COLO668 (cell line): ENCODE data around the gene EVC.
"Not testable (repeated sequence)": the region's sequence is repeated elsewhere in the genome, so short reads cannot be mapped to it uniquely, and the experiment has no call there.

Experiments
- DNase-seq: peaks from one replicate; lab custom pipeline; 2025; ENCODE audit not compliant: unreplicated experiment; lab: John Stamatoyannopoulos, UW

The EVC gene

DNA sequence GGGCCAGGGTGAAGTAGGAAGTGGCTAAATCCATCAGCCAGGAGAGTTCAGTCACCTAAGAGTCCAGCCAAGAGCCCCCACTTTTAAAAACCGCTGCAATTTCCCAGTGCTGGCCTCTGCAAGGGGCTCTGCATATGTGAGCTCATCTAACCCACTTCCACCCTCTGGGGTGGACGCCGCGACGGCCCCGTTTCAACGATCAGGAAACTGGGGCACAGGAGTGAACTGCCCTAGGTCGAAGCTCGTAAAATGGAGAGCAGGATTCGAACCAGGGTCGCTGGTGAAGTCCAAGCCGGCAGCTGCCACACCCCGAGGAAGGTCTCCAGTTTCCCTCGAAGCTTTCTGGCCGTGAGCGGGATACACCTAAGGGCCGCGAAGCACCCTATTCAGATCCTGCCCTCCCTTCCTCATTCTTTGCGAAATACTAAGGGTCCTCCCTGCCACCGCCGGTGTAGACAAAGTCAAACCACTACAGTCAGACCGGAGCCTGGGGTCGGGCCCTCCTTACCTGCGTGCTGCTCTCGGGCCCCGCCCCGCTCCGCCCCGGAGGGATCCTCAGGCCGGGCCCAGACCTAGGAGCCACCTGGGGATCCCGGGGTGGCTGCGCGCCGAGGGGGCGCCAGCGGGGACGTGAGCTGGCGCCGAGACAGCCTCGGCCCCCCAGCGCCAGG lies 3.1 kb upstream of the EVC start:
- peak; percentile 61 for DNase-seq

DNA sequence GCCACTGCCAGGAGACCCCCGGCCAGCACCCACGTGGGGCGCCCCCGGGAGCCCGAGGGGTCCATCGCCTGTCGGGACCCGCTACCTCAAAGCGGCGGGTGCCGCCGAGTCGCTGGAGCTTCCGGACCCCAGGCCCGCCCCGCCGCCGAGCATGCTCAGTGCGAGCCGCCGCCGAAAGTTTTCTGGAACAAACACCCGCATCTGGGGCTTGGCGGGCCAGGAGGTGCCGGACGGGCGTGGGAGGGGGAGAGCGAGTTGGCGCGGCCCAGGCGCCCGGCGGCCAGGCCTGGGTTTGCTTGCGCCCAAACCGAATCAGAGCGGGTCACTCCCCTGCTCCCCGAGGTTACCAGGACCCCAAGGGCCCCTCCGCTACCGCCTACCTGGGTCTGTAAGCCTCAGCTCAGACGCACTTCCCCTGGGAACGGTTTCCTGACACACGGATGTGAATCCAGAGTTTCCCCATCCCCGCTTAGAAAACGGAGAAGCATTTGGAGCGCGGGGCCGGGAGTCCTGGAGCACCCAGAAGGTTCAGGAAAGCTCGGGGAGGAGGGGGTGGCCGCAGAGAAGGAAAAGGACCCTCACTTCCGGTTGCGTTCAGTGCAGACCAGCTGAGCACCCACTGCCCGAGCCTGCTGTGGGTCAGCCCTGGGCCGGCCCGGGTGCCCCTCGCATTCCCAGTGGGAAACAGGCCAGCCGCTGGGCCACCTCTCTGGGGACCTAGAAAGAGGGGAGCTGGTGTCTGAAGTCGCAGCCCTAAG lies 2.4 kb upstream of the EVC start, which contains the start of gene EVC2:
EVC2 (minus strand) TSS at position 111 of the 758 bp plus-strand sequence; CDS start at position 65, 46 bp downstream.
- peak; percentile 68 for DNase-seq

DNA sequence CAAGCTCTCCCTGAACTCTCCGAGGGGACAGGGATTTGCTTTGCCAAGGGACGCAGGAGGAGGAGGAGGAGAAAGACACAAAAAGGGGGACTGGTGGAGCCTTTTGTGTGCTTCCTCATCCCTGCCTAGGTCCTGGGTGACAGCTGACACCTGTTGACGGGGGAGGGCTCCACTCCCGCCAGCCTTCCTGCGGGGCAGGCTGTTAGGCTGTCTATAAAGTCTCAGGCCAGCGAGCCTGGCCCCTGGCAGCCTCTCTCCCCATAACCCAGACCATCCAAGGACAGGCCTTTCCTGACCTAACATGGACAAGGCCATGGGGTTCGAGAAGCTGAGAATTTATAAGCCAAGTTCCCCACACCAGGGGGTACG lies 1.8 kb upstream of the EVC start:
- peak; percentile 68 for DNase-seq

DNA sequence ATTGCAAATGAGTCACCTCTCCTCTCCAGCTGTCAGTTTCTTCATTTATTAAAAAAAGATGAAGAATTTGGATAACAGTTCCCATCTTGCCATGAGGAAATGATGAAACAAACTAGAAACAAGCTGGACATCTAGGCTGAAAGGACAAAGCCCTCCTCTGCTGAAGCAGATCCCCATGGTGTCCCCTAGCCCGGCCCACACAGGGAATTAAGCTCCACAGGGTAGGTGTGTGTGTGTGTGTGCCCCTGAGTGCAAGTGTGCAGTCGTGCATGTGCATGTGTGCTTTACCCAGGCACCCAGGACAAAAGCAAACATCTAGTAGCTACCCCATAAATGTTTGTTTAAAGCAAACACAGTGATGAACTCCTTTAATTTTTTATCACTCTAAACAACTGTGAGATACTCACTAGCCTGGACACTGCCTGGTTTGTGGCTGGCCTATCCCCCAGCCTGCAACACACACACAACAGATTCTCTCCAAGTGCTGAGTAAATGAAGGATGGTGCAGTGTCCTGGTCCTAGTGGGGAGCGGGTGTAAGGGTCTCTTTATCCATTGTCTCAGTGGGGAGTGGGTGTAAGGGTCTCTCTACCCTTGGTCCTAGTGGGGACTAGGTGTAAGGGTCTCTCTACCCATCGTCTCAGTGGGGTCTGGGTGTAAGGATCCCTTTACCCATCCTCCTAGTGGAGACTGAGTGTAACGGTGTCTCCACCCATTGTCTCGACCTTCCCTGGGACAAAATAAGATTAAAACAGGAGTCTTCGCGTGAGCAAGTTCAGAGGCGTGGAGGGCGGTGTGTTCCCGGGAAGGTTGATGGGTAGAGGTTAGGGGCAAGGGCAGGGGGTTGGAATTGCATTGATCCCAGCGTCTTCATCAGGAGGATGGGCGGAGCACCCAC lies 688 bp upstream of the EVC start:
- DNase-seq, result peak; percentile 54

DNA sequence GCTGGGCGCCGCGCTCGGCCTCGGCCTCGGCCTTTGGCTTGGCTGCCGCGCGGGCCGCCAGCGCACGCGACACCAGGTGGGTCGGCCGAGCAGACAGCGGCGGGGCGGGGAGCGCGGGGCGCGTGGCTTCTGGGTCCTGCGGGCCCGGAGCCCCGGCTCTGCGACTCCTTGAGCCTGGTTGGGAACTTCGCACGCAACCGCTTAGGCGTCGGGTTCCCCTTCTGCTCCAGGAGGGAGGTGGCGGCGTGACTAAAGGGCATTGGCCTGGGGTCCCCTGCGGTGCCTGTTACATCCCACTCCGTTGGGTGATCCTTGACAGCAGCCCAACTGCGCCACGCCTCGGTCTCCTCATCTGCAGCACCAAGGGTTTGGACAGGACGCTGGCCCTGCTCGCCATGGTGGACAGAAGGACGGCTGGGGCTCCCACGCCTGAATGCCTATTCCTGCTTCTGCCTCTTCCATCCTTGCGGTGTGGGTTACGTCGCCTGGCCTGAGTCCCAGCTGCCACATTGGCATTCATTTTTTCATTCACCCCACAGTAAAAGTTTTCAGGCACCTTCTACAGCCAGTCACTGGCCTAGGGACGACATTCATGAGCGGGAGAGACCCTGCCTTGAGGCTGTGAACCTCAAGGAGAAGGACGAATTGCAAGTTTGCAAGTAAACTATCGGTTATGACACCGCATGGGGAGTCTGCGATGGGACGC lies 631 bp downstream of the EVC start:
- no peak for DNase-seq

DNA sequence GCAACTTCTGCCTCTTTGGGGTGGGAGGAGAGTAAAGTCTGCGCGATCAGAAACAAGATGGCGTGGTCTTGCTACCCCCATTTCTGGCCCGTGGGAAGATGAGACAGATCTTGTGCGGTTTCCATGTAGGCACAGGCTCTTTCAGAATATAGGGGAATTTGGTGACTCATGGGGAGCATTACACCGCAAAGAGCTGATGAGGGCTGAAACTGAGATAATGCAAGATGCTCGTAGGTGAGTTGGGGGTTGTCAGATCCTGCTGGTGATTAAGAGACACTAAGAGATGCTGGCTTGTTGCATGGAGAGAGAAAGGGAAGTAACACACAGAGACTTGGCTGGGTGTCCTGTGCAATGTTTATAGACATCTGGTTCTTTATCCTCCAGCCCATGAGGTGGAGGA lies 1.5 kb downstream of the EVC start:
- no peak for DNase-seq

DNA sequence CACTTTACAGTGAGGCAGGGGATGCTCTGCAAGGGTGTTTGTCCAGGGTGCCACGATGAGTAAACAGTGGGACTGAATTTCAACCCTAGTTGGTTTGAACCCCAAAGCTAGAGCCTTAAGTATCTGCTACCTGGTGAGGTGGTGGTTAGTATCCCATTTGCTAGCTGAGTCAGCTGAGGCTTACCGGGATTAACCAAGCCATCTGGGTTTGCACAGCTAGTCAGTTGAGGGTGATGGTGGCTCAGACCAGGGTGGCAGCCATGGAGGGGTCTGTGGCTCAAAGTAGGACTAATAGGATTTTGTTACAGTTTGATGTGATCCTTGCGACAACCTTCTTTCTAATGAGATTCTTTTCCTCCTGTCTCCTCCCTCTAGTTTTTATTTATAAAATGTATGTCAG lies 1.9 kb downstream of the EVC start:
- no peak for DNase-seq

DNA sequence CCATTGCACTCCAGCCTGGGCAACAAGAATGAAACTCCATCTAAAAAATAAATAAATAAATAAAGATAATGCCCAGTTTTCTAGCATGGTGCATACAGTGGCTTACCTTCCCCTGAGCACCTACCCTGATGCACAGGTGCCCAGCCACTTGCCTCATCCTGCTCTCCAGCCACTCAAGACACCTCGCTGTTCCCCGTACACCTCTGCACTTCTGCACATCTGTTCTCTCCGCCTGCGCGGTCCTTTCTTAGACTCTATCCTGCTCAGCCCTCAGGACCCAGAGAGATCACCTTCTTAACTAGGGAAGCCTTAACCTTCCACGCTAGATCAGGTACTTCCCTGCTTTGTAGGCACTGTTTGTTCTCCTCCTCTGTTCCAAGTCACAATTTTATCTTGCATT lies 2.9 kb downstream of the EVC start:
- DNase-seq, result no peak

DNA sequence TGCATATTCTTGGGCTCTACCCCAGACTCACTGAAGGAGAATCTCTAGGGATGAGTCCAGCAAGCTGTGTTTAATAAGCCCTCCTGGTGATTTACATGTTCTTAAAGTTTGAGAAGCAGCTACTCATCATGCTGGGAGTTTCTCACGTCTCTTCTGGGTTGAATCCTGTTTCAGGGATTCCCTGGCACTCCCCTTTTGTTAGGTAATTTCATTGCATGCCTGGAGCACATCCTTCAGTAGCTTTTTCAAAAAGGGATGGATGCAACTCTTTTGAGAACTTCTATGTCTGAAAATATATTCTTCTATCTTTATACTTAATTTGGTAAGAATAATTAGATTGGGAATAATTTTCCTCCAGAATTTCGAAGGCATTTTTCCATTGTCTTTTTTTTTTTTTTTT lies 4.4 kb downstream of the EVC start:
- no peak for DNase-seq

DNA sequence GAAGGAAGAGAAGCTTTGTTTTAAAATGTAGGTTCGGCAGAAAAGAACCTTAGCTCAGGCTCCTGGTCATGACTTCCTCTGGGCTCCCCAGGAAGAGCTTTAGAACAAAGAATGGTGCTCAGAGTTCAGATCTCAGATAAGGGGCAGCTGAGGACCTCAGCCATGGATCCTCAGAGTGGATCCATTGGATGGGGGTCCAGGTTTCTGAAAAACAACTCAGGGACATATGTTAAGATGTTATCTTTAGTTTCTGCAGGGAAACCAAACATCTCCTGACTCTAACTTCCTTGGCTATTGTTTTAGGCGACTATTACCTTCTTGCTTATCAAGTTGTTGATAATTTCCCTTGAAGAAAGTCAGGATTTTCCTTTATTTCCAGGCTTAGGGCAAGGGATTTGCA lies 5.4 kb downstream of the EVC start:
- no peak for DNase-seq

DNA sequence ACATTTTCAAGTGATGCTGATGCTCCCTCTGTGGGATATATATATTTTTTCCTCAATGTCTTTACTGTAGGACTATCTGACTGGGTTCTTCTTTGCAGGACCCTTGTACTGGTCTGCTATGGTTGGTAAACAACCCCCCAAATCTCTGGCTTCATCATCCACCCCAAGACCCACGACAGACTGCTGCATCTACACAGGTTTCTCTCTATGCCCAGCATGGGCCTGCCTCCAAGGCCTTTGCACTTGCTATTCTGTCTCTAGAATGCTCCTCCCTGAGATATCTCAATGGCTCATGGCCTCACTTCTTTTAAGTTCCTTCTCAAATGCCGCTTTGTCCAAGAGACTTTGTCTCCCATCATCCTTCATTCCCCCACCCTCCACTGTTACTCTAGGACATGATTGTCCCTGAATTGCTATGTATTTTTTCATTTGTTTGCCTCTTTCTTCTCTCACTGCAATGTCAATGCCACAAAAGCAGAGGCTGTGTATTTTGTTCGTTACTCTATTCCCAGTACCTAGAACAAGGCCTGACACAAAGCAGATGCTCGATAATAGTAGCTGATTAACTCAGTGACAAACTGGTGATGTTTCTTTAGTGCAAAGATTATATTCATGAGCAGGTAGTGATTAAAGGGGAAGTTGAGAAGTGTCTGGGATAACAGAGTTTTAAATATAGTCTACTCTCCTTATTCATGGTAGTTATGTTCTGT lies 6.6 kb downstream of the EVC start:
- DNase-seq, result no peak

DNA sequence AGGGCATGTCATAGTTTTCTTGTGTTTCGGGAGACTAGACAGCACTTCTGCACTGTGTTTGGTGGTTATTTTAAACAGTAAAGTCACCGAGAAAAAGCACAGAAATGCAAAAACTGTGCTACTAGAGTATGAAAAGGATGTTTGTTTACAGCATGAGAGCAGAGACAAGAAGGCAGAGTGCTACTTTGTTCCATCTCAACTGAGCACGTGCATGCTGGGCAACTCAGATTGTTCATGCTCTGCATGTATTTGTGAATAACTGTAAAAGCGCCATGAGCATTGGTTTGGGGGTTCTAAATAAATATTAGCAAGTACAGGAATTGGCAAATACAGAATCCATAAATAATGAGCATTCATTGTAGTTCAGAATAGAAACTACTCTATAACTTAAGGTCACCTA lies 7.4 kb downstream of the EVC start:
- DNase-seq, result no peak

DNA sequence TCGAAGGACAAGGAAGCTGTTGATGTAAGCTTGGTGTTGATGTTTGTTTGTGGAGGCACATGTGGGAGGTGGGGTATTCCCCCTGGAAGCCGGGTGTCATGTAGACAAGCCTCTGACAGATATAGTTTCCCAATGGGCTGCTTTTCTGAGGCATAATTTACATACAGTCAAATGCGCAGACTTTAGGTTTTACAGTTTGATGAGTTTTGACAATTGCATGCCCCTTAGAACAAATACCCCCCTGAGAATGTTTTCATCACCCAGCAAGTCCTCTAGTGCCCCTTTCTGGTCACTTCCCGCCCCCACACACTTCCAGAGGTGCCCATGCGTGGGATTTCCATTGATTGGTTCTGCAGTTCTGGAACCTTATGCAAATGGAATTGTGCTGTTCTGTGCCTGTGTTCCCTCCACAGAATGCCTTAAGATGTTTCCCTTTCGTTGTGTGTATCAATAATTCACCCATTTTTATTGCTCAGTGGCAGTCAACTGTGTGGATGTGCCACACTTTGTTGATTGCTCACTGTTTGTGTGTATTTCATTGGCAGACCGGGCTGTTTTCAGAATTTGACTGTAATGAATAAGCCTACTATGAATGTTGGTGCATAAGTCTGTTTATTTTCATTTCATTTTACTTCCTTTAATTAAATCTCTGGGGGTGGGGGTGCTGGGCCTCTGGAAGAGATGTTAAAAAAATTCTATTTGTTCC lies 8.5 kb downstream of the EVC start:
- DNase-seq, result no peak

DNA sequence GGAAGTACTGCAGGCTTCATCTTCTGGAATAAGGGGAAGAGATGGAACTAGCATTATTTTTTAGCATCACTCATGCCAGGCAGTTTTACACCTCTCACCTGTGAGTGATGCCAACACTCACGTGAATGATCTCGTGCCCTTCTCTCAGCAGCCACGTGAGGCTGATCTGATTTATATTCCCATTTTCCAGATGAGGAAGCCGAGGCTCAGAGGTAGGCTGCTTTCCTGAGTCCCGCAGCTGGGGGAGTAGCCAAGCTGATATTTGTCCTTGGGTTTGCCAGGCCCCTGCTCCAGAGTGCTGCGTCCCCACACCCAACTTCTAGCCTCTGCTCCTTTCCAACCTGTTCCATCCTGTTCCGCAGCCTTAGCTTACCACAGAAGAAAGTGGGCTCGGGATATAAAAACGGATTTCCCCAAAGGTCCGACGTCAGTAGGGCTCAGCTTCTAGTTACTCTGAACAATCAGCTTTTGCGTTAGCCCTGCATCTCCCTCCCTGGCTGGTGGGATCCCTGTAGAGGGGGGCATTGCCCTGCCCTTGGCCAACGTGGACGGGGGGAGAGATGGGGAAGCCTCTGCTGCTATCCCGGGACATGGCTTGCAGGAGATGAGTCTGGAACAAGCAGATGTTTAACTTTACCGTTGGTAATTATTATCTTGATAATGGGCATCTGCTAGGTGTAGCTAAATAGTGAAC lies 9.3 kb downstream of the EVC start:
- DNase-seq, result no peak

DNA sequence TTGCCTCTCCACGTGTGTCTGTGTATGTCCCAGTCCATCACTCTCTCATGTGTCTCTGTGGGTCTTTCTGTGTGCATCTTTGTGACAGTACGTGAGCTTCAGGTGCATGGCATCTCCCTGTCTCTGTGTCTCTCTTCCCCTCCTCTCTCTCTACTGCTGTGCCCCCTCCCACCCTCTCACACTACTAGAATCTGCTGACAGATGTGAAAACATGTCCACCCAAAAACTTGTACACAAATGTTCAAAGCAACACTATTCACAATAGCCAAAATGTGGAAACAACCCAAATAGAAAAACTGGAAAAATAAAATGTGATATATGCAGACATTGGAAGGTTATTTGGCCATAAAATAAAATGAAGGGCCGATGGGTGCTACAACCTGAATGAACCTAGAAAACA lies 10.0 kb downstream of the EVC start:
- DNase-seq, result no peak

DNA sequence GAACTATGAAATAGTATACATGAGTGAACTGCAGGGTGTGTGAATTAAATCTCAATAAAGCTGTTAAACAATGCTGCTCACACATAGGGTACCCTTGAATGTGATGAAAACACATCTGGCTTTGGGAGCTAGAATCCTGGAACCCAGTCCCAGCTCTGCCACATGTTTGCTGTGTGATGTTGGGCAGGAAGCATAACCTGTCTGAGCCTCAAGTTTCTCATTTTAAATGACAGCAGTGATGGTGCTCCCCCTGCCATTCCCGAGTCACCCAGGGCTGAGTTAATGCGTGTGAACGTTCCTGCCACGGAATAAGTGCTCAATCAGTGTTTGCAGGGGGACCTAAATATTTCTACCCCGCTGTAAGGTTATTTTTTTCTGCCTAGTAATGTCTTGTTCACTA lies 10.9 kb downstream of the EVC start:
- DNase-seq, result no peak

DNA sequence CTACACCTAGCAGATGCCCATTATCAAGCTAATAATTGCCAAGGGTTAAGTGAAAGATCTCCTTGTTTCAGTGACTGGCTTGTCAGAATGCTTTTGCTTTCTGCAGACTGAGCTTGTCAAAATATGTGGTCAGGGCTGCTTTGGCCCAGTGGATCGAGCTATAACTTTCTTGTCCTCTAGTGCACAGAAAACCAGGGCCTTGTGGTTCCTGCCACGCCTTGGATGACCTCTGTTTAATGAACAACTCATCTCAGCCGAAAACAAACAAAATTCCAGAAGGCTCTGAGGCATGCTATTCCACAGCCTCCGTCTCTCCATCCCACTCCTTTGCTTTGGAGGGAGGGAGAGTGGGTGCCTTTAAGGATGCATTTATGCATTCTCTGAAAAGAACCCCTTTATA lies 11.3 kb downstream of the EVC start:
- no peak for DNase-seq

DNA sequence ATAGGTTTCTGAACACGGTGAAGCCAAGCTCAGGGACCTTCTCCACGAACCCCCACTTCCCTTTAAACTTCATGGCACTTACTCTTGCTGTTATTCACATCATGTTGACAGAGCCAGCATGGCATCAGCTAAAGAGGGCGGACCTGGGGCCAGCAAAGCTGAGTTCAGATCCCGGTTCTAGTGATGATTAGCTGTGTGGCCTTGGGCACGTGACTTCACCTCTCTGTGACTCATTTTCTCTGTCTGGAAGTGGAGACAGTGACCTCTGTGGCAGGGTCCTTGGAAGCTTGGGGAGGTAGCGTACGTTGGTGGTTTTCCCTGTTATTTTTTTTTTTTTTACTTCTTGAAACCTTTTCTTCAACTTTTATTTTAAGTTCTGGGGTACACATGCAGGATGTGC lies 13.4 kb downstream of the EVC start:
- DNase-seq, result no peak

DNA sequence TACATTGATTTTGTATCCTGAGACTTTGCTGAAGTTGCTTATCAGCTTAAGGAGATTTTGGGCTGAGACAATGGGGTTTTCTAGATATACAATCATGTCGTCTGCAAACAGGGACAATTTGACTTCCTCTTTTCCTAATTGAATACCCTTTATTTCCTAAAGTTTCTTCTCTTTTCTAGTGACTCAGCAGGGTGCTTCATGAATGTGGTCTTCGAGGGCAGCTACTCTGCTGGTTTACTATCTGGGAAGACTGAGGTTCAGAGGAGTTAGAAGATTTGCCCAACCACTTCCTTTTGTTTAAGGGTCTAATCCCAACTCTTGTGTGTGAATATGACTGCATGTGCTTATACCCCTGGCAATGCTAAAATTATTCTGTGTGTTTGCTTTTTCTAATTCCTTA lies 17.4 kb downstream of the EVC start:
- not testable (repeated sequence) for DNase-seq
